NCI-H2171 treated with DMSO at 0.1 percent for 48 hours (cell line): Measurements from ENCODE around the gene MBP.

Experiments used
- DNase-seq: peaks from one replicate; lab custom pipeline; 2025; lab: John Stamatoyannopoulos, UW

Gene MBP

DNA sequence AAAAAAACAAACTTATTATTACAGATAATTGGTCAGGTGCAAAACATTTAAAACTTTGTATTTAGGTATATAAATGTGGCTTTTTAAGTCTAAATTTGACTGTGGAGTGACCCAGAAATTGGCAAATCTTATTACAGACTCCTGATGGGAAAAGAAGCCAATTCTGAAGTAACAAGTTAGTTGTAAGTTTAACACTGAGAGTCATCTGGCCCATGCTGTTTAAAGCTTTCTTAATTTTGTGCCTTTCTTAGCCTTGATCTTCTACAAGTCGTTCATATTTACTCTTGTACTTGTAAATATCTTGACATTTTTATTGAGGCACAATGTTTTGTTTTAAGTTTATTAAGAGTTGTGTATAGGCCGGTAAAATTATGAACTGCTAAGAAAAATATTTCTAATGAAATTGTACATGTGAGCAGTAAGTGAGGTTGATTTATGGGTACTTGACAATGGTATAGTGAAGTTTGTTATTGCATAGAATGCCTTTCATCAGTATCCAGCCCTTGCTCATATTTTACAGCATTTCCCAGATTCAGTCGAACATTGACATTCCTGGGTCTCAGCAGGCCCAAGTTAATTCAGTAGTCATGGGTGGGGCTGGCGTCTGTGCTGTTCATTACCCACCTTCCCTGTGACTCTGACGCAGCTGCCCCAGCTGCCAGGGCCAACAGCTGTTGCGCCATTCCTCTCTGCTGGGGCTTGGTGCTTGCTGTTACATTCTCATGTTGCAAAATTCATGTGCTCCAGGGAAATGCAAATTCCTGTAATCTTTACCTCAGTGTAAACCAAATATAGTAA lies 188.8 kb downstream of the MBP start:
- DNase-seq: no peak

DNA sequence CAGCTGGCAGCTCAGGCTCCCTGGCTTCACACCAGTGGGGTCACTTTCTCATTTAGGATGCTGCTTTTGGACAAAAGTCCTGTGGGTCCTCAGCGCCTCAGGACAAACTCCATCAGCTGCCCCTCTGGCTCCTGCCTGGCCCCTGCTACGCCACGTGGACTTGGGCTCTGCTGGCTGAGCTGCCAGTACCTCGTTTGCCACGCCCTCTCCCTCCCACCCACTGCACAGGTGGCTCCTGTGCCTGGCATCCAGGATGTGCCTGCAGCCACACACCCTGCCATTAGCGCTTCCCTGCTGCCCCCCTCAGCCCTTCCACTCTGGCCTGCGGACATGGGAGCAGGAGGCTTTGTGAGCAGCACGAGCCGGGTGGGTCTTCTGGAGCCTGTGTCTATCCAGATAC lies 191.3 kb downstream of the MBP start:
- DNase-seq: no peak

DNA sequence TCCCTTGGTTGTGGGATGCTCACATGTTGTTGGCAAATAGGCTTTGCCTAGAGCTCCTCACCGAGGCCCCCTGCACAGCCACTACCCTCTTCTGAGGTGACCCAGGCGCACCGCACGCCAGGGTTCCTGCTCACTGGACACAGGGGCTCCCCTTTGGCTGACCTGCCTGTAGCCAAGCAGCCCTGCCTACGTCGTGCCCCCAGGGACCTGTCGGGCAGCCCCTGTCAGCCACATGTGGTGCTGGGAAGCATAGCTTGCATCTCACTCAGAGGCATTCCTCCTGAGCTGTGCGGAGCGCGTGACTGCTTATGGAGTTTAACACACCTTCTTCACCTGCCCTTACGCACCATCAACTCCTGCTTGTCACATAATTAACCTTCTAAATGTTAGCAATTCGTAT lies 194.0 kb downstream of the MBP start:
- DNase-seq: no peak

DNA sequence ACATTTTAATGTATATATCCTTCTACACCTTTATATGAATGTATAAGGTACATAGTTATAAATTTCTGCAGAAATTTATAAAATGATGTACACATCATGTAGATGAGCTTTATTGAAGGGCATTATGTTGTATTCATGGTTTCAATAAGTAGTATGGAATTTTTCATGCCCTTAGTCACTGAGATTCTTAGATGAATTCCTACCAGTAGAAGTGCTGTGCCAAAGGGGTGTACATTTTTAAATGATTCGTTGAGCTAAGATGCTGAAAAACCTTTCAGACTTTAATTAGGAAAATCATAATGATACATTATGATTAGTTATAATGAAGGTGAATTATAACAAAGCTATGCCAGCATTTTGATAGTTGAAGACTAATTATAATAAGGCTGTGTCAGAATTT lies 195.0 kb downstream of the MBP start:
- no peak for DNase-seq

DNA sequence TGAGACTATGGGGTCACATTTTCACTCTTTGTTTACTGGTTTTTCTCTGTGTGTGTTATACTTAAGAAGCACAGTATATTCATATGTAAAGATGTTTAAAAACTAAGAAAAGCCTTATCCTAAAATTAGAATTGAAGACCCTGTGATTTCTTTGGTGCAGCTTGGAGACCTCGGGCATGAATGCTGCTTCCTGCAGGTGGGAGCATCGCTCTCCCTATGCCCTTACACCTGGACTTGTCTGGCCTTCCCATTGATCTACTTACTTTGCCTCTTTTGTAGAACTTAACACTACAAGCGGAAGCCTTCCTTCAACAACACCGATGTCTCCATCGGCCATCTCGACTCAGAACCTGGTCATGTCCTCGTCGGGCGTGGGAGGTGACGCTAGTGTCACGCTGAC lies 195.7 kb downstream of the MBP start:
- no peak for DNase-seq

DNA sequence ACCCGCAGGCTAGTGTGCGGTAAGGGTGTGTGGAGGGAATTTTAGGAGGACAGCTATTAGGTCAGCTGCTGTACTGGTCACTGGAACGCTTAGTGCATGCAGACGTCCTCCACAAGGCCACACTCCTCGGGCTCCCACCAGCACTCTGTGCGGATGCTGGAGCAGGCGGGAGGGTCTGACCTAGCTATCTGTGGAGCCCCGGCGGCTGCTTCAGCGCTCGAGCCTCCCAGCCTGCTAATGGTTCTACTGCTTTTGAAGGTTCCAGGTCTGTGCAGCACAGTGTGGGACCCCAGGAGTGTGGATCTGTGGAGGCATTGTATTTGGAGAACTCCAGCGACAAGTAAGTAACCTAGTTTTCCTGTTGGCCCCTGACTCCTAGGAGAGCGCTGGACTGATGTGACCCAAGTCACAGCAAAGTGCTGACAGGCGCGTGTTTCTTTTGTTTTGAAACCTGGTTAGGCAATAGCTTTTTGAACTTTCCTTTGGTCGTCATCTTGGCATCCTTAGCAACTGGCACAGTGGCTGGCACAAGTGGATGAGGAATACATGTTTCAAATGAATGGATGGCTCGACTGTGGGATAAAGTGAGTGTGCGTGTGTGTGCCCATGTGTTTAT lies 196.8 kb downstream of the MBP start:
- no peak for DNase-seq

DNA sequence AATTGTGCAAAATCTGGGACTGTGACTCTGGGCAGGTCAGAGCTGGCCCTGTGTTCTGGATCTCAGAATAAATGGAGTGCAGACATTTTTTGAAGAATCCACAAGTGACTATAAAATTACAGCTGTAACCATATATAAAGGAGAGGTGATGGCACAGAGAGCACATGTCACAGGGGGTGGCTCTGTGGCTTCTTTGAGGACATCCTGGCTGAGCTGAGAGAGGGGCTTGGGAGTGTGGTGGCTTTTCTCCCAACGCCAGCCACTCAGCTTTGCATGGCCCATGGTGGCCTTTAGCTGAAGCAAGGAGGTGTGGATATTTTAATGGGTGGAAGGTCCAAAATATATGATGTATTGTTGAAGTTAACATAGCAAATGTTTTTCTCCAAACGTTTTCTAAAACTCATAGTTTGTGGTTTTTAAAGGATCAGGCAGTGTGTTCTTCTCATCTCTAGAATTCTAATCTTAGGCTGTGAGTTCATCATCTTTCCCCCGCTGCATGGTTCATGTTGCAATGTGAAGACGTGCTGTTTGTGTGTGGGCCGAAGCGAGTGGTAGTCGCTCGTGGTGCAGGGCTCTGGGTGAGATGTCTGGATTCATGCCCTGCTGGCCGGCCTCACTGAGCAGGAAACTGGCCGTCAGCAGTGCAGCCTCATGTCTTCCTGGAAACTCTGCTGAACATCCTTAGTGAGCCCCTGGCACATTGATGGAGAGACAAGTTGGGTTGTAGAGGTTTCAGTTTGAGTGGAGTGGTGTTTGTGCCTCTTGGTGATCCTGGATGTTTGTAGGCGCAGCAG lies 200.4 kb downstream of the MBP start:
- DNase-seq: no peak

DNA sequence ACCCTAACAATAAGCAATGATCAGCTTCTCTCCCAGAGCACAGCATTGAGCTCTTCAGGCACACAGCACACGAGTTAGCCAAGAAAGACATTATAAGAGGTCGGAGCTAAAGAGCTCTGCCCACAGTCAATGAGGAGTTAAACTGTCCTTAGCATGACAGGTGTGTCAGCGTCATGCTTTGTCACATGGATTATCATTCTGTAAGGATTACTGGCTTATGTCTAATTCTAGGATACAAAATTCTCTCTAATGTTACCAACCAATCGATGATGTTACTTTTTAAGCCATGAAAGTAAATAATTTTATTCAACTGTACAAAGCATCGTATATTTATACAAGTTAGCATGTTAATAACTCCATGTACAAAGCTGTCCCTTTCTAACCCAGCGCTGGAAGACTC lies 201.4 kb downstream of the MBP start:
- no peak for DNase-seq
